ENCODE results near the gene TAC3.
"Not testable (repeated sequence)": the region's sequence is repeated elsewhere in the genome, so short reads cannot be mapped to it uniquely, and the experiment has no call there.

Gene TAC3

DNA sequence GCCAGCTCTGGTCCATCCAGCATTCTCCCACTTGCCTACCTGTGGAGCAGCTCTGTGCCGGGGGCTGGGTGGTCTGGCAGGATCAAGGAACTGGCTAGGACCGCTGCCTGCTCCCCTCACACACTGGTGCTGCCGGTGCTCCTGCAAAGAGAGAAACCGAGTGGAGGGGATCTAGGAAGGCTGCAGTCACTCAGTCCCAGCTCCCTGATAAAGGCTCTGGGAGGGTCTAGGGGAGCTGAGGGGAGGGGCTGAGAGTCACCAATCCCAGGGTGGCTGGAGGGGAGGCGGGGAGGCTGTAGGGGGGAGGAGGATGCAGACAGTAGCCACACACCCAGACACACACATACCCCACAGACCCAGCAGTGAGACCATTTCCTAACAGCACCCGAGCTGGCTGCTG, at the start of gene TAC3:
Gene TAC3, minus strand, starts transcription at position 182 of the 400 bp plus-strand sequence. CDS start 732 bp downstream, outside the sequence.
- no peak for DNase-seq

DNA sequence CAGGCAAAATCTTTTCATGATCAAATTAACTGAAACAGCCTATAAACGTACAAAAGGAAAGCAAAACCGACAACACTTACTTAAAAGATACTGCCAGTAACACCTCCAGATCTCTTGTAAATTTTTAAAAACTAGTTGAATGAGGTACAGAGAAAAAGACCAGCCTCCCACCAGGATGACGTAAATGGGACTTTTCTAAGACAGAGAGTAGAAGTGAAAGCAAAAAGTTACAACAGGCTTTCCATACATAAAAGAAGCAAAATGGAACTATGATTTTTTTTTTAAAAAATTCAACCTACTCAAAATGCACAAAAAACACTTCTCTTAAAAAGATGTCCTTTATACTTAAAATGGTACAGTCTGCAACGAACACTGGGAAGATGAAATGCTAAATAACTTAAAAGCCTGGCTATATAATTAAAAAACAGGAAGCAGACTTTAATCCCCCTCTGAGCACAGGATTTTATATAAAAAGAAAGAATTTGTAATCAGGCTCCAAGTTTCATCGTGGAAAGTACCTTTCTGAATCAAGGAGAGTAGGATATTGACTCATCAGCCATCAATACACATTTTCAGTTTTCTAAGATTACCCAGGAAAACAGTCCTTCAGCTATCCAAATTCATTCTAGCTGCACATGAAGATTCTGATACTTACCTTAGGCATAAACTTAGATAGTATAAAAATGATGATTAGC, 47.8 kb upstream of the TAC3 start:
- DNase-seq = peak in 1 of 2 donors; percentile 4

DNA sequence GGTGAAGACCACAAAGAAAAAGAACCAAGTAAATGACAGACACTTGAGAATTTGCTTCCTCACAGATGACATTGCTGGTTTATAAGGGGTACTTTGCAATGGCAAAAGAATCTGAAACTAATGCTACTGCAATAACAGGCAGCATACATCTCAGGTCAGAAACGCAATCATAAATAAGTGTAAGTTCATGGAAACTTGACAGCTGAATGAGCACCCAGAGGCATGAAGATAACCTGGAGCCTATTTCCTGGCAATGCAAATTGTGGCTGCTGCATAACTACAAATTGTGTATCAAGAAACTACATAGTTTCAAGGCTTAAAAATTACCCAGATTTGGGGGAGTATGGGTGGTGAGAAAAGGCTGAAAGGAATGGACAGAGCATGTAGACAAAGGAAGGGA, 42.1 kb upstream of the TAC3 start:
- no peak for DNase-seq

DNA sequence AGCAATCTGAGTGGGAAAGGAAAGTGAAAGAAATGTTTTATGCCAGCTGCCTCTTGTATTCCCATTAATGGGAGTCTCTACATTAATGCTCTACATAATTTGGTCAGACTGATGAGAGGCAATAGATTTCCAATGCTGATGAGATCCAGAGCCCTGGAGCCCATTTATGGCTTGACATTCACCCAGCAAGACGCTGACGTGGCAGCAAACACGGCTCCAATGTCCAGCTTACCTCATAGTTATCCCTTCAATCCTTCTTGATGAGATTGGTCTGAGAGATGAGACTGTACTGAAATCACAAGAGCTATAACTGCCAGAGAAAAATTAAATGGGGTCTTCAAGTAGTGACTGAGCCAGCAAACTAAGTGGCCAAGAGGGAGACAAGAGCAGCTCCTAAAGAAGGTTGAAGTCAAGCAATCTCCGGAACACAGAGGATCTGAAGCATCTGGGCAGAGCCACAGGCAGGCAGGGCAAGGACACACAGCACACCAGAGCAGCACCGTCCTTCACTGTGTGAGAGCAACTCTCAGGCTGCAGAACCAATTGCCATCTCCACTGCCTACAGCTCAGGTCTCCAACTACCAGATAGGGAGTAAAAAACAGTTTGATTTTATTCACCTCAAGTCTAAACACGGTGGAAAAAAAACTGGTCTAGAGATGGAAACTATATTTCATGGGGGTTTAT, 40.9 kb upstream of the TAC3 start:
- DNase-seq = no peak

GRCh38 chr12:57055824-57056223, 39.5 kb upstream of the TAC3 start:
- DNase-seq = no peak

GRCh38 chr12:57053901-57054300, 37.6 kb upstream of the TAC3 start:
- DNase-seq = not testable (repeated sequence)

DNA sequence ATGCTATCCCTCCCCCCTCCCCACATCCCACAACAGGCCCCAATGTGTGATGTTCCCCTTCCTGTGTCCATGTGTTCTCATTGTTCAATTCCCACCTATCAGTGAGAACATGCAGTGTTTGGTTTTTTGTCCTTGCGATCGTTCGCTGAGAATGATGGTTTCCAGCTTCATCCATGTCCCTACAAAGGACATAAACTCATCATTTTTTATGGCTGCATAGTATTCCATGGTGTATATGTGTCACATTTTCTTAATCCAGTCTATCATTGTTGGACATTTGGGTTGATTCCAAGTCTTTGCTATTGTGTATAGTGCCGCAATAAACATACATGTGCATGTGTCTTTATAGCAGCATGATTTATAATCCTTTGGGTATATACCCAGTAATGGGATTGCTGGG, 36.8 kb upstream of the TAC3 start:
- DNase-seq = not testable (repeated sequence)

DNA sequence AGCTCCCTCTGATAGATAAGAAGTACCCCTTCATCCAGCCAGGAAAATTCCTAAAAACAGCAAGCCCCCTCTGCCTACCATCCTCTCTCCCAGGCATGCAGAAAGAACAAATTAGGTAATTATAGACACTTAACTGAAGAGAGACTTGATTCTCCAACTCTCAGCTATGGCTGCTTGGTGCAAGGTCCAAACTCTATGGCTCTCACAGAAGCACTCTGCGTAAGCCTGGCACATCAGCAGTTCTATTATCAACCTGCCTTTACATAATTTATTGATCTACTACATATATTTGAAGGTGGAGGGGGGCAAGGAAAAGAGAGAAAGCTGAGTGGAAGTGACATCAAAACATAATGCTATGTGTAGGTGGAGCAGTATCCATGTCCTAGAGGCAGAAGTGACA, 34.7 kb upstream of the TAC3 start:
- DNase-seq = no peak

DNA sequence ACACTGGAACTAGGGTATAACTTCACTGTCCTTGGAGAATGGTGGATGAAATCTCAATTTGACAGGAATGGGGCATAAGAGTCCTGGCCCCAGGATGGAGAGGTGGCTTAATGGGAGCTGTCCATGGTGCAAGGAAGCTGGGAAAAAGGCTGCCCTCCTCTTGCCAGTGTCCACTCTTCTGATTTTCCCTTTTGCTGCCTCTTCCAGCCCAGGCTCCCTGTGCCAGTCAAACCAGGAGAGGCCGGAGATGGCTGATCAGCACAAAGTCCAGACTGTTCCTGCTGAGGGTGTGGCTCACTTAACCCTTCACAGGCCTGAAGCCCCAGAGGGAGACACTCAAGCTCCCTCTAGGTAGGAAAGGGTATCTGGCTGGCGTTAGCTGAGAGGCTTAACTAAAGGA, 33.6 kb upstream of the TAC3 start, which contains the start of gene MYO1A:
Gene MYO1A, minus strand, starts transcription at position 240 of the 400 bp plus-strand sequence. CDS start 1,806 bp downstream, outside the sequence.
- no peak for DNase-seq

GRCh38 chr12:57049119-57049446, 32.8 kb upstream of the TAC3 start:
- no peak for DNase-seq

DNA sequence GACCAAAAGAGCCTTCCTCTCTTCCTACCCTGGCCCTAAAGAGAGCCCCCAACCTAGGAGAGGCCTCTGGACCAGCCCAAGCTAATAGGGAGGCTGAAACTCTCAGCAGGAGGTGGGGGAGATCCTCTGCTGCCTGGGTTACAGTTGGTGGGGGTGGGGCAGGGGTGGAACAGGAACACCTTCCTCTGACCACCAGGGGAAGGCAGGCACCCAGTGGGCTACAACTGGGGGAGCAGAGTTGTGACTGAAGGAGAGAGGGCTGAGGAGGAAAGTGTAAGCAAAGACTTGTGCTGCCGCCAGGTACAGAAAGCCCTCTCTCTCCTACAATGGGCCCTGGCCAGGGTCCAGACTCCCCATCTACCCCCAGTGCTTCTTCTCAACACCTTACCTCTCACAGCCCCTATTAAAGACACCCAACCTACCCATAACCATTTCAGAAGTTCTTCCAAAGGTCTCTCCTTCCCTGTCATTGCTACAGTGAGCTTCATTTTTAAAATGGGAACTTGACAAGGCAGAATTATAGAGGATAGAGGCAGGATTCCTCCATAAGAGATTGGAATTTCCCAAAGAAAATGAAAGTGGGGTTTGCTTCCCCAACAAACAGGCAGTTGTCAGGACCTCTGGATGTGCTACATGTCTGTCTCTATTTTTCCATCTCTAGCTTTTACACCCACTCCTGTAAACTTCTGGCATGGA, 32.2 kb upstream of the TAC3 start:
- DNase-seq = no peak

GRCh38 chr12:57047981-57048380, 31.7 kb upstream of the TAC3 start:
- no peak for DNase-seq

GRCh38 chr12:57046947-57047890, 30.9 kb upstream of the TAC3 start:
- peak in 1 of 2 donors; percentile 27 for DNase-seq

- no peak for DNase-seq
Measured at GRCh38 chr12:57046086-57046791, 29.9 kb upstream of the TAC3 start.

- no peak for DNase-seq
Measured at GRCh38 chr12:57044889-57045288, 28.6 kb upstream of the TAC3 start.

GRCh38 chr12:57044468-57044867, 28.1 kb upstream of the TAC3 start:
- DNase-seq = no peak

GRCh38 chr12:57042695-57043094, 26.4 kb upstream of the TAC3 start:
- no peak for DNase-seq

DNA sequence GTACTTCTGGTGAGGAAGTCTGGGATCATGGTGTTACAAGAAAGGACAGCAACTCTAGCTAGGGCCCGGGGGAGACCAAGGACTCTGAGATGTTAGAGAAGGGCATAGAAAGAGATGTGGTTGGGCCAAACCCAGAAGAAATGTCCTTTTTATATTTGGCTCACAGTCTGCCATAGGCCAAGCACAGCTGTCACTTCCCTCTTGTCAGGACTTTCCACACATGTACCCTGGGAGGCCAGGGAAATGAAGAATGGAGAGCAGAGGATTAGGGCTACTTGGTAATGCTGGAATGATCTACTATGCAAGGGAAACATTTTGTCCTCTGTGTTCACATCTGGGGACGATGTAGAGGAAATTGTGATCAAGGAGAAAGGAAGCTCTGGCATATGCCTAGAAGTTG, 24.4 kb upstream of the TAC3 start:
- DNase-seq = no peak

GRCh38 chr12:57040211-57040610, 23.9 kb upstream of the TAC3 start:
- DNase-seq = no peak

DNA sequence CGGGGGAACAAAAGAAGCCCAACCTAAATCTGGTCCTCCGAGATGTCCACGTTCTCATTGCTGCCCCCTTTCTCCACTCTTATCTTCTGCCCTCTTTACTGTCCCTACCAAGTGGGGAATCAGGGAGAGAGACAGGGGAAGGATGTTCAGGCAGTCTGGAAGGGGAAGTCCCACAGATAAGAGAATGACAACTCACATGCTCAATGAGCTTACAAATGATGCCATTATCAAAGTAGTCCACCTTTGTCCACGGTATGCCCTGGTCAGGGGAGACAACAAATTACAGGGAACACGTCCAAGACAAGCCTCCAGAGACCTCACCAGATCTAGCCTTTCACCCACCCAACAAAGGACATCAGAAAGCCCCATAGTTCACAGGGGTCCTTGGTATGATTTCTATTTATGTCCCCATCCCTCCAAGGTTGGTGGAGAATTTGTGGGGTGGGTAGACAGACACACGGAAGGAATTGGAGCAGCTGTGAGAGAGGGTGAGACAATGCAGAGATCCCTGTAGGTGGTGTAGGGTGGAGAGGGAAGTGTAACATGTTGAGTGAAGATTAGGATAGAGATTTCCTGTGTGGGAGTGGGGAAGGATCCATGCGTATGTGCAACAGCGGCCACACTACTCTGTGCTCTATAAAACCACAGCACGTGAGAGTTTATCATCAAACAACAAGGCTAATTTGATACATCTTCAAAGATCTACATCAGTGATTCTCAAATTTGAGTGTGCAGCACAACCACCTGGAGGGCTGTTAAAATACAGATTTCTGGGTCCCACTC, 22.9 kb upstream of the TAC3 start:
- no peak for DNase-seq

- DNase-seq = no peak
Measured at GRCh38 chr12:57037264-57037663, 20.9 kb upstream of the TAC3 start.
